ENCODE data around the gene DECR2. TPM values are rescaled to one million over a fixed set of nuclear protein-coding genes. Genes with fewer than 3 reads are reported as not detected.

The DECR2 gene
- total and polyA plus RNA-seq, 2 donors from 2014 or later: 23.8 to 58.9 TPM

GRCh38 chr16:456891-457483, 55.3 kb downstream of the DECR2 start:
- no peak for FAIRE-seq

DNA sequence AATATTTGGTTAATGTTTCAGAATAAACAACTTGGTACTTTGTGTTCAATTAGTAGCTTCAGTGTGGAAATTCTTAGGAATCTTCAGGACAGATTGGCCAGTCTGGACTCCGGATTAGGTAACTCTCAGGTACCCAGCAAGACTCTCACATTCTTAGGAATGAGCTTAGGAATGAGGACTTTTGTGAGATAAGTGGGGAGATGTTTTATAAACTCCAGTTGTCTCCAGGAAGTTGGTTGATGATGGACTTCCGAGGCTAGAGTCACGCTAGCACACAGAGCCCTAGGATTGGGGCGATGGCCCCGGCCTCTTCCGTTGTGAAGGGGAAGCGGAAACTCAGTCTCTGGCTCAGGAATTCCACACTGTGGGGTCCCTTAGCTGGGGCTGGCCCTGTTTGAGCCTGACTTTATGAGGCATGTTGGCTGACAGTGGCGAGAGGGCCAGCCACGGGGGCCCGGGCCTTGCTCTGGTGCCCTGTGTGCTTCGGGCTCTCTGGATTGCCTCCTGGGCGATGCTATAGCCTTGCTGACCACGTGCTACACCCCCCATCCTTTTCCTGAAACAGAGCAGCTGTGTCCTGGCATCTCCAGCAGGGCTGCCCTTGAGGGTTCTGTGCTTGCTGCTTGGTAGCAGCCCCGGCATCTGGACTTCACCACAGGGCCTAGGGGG, 56.2 kb downstream of the DECR2 start:
- peaks cover 0 to 23% (median 20%) of the 10 kb centered on the region in 3 donors for H3K4me1 ChIP-seq (ENCODE audit: control insufficient read depth in 2 of 3, insufficient read depth in 2 of 3, low read depth in 1 of 3, low read length in 3 of 3)
- peaks cover 0 to 11% (median 5%) of the 10 kb centered on the region in 3 donors for H3K36me3 ChIP-seq (ENCODE audit: control insufficient read depth in 2 of 3, insufficient read depth in 3 of 3, low read length in 3 of 3)
- intact Hi-C loops (cut with DNase I): no loop called here
- peak overlapping the region in 1 of 3 donors; percentile 32 for H3K9ac ChIP-seq (ENCODE audit: low read length in 3 of 3)
- no peak overlapping the region for H3K4me3 ChIP-seq (ENCODE audit: low read length in 3 of 3)
- TF ChIP-seq, protein P1, sequence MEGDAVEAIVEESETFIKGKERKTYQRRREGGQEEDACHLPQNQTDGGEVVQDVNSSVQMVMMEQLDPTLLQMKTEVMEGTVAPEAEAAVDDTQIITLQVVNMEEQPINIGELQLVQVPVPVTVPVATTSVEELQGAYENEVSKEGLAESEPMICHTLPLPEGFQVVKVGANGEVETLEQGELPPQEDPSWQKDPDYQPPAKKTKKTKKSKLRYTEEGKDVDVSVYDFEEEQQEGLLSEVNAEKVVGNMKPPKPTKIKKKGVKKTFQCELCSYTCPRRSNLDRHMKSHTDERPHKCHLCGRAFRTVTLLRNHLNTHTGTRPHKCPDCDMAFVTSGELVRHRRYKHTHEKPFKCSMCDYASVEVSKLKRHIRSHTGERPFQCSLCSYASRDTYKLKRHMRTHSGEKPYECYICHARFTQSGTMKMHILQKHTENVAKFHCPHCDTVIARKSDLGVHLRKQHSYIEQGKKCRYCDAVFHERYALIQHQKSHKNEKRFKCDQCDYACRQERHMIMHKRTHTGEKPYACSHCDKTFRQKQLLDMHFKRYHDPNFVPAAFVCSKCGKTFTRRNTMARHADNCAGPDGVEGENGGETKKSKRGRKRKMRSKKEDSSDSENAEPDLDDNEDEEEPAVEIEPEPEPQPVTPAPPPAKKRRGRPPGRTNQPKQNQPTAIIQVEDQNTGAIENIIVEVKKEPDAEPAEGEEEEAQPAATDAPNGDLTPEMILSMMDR (IDR thresholded peaks at IDR 0.05; ENCODE audit: borderline replicate concordance, extremely low read depth, insufficient read depth): no peak
- no peaks in the 10 kb centered on the region for H3K9me3 ChIP-seq (ENCODE audit: control insufficient read depth in 2 of 3, insufficient read depth in 1 of 3, low read length in 3 of 3)
- H3K27me3 ChIP-seq (ENCODE audit: control insufficient read depth, insufficient read depth, low read length): no peaks in the 10 kb centered on the region
- DNase-seq (peak in 3 of 5 donors; percentile 63 to 78 (median 67)), FAIRE-seq (peak; percentile 80)
- H3K27ac ChIP-seq (ENCODE audit: low read depth in 2 of 2, low read length in 2 of 2): peak overlapping the region; percentile 90 to 95

More at GRCh38 chr16:456891-457483, 55.3 kb downstream of the DECR2 start:
- Histone ChIP-seq H3K4me3 (ENCODE audit: low read length in 3 of 3) (peak overlapping the region in 2 of 3 donors; percentile 2 to 28), H3K27ac (ENCODE audit: low read depth in 2 of 2, low read length in 2 of 2) (peak overlapping the region; percentile 86 to 95), H3K36me3 (ENCODE audit: control insufficient read depth in 2 of 3, insufficient read depth in 3 of 3, low read length in 3 of 3) (peaks cover 0 to 9% (median 5%) of the 10 kb centered on the region in 3 donors), H3K9ac (ENCODE audit: low read length in 3 of 3) (peak overlapping the region in 1 of 3 donors; percentile 57), H3K9me3 (ENCODE audit: control insufficient read depth in 2 of 3, insufficient read depth in 1 of 3, low read length in 3 of 3) (no peaks in the 10 kb centered on the region), H3K27me3 (ENCODE audit: control insufficient read depth, insufficient read depth, low read length) (no peaks in the 10 kb centered on the region), H3K4me1 (ENCODE audit: control insufficient read depth in 2 of 3, insufficient read depth in 2 of 3, low read depth in 1 of 3, low read length in 3 of 3) (peaks cover 0 to 23% (median 20%) of the 10 kb centered on the region in 3 donors)
- DNase-seq: peak in 2 of 5 donors; percentile 71 to 77
- intact Hi-C loops (cut with DNase I): no loop called here
- TF ChIP-seq, protein P1 (IDR thresholded peaks at IDR 0.05; ENCODE audit: borderline replicate concordance, extremely low read depth, insufficient read depth): no peak

- peaks cover 0 to 18% (median 5%) of the 10 kb centered on the region in 3 donors for H3K36me3 ChIP-seq (ENCODE audit: control insufficient read depth in 2 of 3, insufficient read depth in 3 of 3, low read length in 3 of 3)
- no peak overlapping the region for H3K4me3 ChIP-seq (ENCODE audit: low read length in 3 of 3)
- TF ChIP-seq, protein P1 (IDR thresholded peaks at IDR 0.05; ENCODE audit: borderline replicate concordance, extremely low read depth, insufficient read depth): no peak
- no peaks in the 10 kb centered on the region for H3K27me3 ChIP-seq (ENCODE audit: control insufficient read depth, insufficient read depth, low read length)
- intact Hi-C loops (cut with DNase I): no loop called here
- H3K27ac ChIP-seq (ENCODE audit: low read depth in 2 of 2, low read length in 2 of 2): no peak overlapping the region
- H3K9me3 ChIP-seq (ENCODE audit: control insufficient read depth in 2 of 3, insufficient read depth in 1 of 3, low read length in 3 of 3): no peaks in the 10 kb centered on the region
- no peak overlapping the region for H3K9ac ChIP-seq (ENCODE audit: low read length in 3 of 3)
- FAIRE-seq: no peak
- peaks cover 0 to 23% (median 16%) of the 10 kb centered on the region in 3 donors for H3K4me1 ChIP-seq (ENCODE audit: control insufficient read depth in 2 of 3, insufficient read depth in 2 of 3, low read depth in 1 of 3, low read length in 3 of 3)
- DNase-seq: no peak
Observed at GRCh38 chr16:459761-460160, 58.1 kb downstream of the DECR2 start.

Measured in kidney (tissue), 14 donors.